Dermis microvascular lymphatic vessel endothelial cell (primary cell): ENCODE results near the gene NUDT5. TPM values are rescaled to one million over a fixed set of nuclear protein-coding genes. Genes with fewer than 3 reads are reported as not detected.
A peak's percentile ranks its signal among the peaks of the same experiment; 100 is the strongest.
"Not testable (repeated sequence)": the region's sequence is repeated elsewhere in the genome, so short reads cannot be mapped to it uniquely, and the experiment has no call there.

ENCODE experiments used
- DNase-seq, 2 donors: peaks; one replicate each; pipeline versions ENCODE4 v3.0.0 to v3.0.0-alpha.2; 2010; ENCODE audit warnings: low read depth in 2 of 2
- total RNA-seq: library from RNA; depleted of rRNA; stranded (reverse); fragments of >200 nt; gene quantifications from 2 replicates; pipeline ENCODE4 v1.2.1, GENCODE V29; 2014

The NUDT5 gene
- 39.9 and 43.6 TPM in 2 replicates for total RNA-seq

DNA sequence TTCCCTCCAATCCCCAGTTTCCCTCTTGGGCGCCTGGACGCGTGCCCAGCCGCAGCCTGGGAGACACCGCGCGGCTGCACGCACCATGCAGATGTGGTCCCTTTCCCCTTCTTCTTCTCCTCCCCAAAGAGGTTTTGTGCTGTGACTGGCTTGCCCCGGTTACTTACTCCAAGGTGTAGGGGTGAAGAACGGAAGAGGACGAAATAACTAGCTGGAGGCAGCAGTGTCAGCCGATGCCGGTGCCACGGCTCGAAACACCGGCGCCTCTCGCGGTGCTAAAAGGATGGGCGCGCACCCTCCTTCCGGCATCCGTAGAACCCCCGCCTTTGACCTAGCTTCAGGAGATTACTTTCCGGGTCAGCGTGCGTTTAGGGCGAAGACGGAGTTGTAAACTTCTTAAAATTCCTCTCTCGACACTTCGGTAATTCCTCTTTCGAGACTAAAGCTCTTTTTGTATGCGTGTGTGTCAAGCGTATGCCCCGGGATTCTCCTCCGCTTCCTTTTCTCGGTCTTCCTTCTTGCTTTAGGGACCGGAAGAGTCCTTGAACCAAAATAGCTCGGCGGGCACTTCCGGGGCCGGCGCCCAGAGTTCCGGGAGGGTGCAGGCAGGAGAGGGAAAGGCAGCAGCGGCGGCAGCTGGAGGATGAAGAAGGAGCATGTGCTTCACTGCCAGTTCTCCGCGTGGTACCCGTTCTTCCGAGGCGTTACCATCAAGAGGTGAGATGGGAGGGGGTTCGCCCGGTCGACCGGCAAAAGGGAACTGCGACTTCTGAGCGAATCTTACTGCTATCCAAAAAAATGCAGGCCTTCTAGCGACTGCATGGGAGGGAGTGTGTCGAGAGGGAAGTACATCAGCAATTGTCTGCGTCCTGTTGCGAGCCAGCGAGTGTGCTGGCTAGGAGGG, at the start of gene NUDT5, which contains the start of gene CDC123:
Gene NUDT5 (minus strand): TSS at position 289 of the 904 bp plus-strand sequence. CDS start 9,600 bp downstream, outside the sequence.
Gene CDC123 (plus strand): TSS at position 586 of the 904 bp plus-strand sequence. CDS start 58 bp downstream, at position 644.
- DNase-seq, result peak; percentile 69 to 89

DNA sequence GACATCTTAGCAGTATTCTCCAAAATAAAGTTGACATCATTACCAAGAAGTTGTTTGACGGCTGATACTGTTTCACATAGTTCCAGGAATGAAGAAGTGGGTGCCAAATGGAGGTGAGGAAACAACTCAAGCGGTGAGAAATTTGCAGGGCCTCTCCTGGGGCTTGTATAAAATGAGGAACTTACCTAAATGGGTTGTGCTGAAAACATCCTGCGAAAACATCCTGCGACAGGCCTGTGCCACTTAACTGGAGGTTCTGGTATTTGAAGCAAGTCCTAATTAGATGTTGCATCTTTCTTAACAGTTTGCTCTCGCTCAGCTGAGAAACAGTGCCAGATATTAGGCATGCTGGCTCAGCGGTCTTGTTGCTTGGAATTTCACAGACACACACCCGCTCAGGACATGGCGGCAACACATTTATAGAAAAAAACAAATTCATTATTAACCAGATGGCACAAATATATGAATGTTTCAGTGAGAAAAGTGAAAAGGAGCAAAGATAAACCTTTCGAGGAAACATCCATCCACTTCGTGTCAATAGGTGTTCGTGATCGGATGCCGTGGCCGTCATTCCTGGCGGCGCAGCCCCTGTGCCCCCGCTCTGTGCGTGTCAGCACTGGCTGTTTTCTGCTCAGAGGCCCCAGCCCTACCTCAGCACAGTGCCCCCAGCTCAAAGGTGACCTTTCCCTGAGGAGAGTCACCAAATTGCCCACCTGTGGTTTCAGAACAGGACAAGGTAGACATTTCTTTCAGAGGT, 48.4 kb upstream of the NUDT5 start:
- no peak for DNase-seq

- DNase-seq, result peak in 1 of 2 donors; percentile 19
Measured at GRCh38 chr10:12241810-12242529, 46.3 kb upstream of the NUDT5 start.

DNA sequence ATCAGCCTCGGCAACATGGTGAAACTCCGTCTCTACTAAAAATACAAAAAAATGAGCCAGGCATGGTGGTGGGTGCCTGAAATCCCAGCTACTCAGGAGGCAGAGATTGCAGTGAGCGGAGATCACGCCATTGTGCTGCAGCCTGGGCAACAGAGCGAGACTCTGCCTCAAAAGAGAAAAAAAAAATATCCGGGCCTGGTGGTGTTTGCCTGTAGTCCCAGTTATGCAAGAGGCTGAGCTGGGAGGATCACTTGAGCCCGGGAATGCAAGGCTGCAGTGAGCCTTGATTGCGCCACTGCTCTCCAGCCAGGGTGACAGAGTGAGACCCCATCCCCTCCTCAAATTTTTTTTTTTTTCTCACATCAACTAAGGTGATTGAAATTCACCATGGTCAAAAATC, 43.1 kb upstream of the NUDT5 start:
- DNase-seq, result no peak

GRCh38 chr10:12237265-12238220, 41.9 kb upstream of the NUDT5 start:
- DNase-seq, result no peak

- peak; percentile 18 to 29 for DNase-seq
Measured at GRCh38 chr10:12235796-12236195, 40.1 kb upstream of the NUDT5 start.

GRCh38 chr10:12235116-12235694, 39.5 kb upstream of the NUDT5 start:
- peak; percentile 82 to 89 for DNase-seq

GRCh38 chr10:12234687-12235086, 39.0 kb upstream of the NUDT5 start:
- DNase-seq, result not testable (repeated sequence)

- DNase-seq, result no peak
Measured at GRCh38 chr10:12228851-12229250, 33.2 kb upstream of the NUDT5 start.

DNA sequence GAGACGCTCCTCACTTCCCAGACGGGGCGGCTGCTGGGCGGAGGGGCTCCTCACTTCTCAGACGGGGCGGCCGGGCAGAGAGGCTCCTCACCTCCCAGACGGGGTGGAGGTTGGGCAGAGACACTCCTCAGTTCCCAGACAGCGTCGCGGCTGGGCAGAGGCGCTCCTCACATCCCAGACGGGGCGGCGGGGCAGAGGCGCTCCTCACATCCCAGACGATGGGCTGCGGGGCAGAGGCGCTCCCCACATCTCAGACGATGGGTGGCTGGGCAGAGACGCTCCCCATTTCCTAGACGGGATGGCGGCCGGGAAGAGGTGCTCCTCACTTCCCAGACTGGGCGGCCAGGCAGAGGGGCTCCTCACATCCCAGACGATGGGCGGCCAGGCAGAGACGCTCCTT, 30.7 kb upstream of the NUDT5 start:
- not testable (repeated sequence) for DNase-seq

DNA sequence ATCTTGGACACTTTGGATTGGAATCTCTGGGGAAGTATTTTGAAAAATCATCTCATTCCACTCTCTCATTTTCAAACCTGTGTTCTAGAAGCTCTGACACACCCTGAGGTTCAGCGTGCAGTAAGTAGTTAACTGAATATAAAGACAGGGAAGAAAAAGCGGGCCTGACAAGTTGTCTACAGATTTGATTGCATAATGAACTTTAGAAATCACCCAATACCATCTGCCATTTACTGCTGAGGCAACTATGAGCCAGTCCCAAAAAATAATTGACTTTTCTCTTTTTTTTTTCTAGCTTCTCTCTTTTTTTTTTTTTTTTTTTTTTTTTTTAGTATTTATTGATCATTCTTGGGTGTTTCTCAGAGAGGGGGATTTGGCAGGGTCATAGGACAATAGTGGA, 29.8 kb upstream of the NUDT5 start:
- DNase-seq, result no peak

DNA sequence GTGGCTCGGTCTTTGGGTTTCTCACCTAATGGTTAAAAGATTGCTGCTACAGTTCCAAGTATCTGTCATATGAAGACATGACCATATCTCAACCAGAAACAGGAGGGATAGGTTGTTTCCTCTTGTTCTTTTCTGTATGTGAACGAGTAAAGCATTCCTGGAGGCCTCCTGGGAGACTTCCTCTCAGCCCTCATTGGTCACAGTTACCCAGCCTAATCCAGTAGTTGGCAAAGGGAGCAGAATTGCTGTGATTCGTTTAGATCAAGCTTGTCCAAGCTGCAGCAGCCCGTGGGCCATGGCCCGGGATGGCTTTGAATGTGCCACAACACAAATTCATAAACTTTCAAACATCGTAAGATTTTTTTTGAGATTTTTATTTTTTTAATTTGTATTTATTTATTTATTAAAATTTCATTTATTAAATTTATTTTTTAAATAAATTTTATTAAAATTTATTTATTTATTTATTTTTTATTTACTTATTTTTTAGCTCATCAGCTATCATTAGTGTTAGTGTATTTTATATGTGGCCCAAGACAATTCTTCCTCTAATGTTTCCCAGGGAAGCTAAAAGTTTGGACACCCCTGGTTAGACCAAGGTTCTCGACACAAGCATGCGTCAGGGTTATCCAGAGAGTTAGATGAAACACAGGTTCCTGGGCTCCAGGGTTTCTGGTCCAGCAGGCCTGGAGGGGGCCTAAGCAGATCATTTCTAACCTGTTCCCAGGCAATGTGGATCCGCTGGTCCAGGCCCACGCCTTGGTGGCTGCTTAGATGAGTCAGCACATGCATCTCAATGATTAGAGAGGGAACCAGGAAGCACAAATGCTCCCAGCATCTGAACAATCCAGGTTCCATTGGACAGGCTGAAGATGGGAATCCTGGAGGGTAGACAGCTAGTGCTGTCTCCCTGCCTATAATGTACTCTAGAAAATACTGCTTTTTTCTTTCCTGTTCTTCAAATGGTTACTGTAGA, 25.9 kb upstream of the NUDT5 start:
- peak in 1 of 2 donors; percentile 14 for DNase-seq

GRCh38 chr10:12218991-12219390, 23.3 kb upstream of the NUDT5 start:
- DNase-seq, result no peak

DNA sequence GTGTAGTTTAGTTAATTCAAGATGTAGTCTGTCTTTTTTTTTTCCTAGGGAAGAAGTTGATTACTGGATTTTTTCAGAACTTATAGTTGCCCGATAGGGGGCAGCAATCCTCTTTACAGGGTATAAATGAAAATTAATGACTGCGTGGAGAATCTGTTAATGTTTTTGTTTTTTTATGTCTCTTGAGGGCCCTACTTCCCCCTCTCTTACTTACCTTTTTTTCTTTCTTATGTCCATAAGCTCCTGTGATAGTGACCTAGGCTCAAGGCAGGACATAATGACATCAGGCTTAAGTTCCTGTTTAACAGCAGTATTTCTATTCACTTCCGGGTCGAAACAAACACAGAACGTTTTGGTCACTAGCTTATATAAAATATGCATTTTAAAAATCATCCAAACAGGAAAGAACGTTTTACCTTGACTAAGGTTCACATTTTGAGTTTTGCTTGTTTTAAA, 19.1 kb upstream of the NUDT5 start:
- DNase-seq, result peak; percentile 50 to 70

GRCh38 chr10:12214093-12214492, 18.4 kb upstream of the NUDT5 start:
- DNase-seq, result no peak

GRCh38 chr10:12213621-12214020, 17.9 kb upstream of the NUDT5 start:
- no peak for DNase-seq

- DNase-seq, result no peak
Measured at GRCh38 chr10:12212454-12212853, 16.8 kb upstream of the NUDT5 start.

DNA sequence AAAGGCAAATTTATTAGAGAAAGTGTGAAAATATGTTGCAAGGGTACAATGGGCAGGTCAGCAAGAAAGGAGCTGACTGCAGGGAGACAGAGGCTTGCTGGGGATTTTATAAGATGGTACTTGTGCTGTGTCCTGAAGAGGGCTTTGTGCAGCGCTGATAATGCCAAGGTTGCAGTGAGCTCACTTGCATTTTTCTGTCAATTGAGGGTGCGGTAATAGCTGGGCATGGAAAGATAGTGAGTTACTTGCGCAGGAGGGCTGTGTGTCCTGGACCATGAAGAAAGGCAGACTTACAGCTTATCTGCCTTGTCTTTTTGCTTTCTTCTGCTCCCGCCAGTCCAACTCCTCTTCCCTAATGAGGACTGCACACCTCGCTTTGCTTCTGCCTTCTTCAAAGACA, 12.8 kb upstream of the NUDT5 start:
- DNase-seq, result no peak

DNA sequence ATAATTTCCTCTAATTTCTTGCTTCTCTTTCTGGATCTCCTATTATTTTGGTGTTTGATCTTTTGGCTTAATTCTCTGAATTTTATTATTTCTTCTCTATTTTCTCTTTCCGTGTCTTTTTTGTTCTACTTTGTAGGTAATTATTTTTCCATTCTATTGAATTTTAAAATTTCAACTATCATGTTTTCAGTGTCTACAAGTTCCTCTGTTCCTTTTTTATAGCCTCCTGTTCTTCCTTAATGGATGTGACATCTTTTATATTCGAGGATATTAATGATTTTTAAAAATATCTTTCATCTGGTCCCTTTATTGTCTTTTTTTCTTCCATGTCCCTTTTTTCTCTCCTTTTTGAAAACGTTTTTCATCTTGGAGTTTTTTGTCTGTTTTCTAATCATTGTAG, 11.4 kb upstream of the NUDT5 start:
- DNase-seq, result no peak
